CD4-positive, alpha-beta T cell treated with Interleukin-6 at 100 ng/mL for 8 hours (primary cell): ENCODE results near the gene LAP3.
"Not testable (repeated sequence)": the region's sequence is repeated elsewhere in the genome, so short reads cannot be mapped to it uniquely, and the experiment has no call there.

Experiments used
- DNase-seq: peaks from one replicate; pipeline ENCODE4 v3.0.0-alpha.2; 2020; ENCODE audit warnings: mixed read lengths, low spot score

The LAP3 gene

DNA sequence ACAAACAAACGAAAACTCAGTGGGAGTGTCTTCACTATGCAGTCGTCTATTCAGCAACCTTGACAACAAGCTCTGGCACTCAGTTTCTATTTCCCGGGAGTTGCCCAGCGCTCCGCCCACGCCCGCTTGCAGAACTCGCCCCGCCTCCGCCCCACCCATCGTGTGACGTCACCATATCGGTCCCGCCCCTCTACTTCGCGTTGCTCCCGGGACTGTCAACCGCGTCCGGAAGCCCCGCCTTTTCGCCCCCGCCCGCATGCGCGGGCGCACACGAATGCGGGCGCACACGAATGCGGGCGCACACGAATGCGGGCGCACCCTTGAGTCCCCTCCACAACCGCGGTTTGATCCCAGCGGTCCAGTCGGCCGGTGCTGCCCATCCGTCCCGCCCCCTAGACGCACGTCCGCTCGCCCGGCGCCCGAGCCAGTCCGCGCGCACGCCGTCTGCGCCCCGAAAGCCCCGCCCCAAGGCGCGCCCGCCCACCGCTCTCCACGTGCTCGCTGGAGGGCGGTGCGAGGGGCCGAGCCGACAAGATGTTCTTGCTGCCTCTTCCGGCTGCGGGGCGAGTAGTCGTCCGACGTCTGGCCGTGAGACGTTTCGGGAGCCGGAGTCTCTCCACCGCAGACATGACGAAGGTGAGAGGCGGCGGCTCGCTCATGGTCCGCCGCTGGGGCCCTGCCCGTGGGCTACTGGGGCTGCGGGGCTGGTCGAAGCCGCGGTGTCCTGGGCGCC, at the start of gene LAP3:
Gene LAP3 (plus strand): TSS at position 267 of the 733 bp plus-strand sequence. CDS start 268 bp downstream, at position 535.
- DNase-seq = peak; percentile 97

DNA sequence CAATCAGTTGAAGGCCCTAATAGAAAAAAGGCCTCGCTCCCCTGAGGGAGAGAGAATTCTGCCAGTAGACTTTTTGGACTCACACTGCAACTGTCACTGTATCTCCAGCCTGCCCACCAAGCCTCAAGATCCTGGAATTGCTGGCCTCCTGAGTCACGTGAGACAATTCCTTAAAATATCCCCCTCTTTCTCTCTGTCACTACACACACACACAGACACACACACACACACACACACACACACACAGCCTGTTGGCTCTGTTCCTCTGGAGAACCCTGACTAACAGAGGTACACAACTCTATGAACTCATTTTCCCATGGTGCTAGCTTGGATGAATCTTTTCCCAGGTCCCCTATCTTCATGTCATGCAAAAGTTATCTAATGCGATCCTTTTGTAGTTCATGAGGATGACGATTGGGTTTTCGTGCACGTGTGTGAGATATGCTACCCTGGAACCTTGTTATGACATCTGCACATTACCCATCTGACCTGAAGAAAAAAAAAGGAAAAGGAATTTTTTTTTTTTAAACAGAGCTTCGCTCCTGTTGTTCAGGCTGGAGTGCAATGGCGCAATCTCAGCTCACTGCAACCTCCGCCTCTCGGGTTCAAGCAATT, 48.3 kb upstream of the LAP3 start:
- no peak for DNase-seq

DNA sequence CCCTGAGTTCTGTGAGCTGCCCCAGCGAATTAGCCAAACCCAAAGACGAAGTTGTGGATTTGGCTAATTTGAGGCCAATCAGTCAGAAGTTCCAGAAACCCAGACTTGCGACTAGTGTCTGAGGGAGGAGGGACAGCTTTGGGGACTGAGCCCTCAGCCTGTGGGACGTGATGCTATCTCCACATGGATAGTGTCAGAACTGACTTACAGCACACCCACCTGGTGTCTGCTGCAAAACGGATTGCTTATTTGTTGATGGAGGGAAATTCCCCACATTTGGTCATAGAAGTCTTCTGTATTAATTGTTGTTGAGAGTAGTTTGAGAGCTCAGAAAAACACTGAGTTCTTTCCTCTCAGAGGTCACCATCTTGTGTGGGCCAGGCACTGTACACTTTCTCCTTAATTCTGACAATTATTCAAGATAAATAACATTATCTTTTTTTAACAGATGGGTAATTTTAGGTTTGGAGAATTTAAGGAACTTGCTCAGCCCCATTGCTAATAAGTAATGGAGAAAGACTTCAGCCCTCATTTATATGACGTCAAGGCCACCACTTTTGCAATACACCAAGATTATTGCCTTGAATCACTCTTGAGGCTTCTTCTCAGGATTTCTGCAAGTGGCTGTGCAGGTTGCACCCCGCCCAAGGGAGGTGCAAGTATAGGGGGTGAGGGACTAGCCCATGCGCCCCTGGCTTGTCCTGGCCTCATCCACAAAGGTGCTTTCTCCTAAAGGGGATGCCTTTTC, 45.3 kb upstream of the LAP3 start:
- DNase-seq = no peak

DNA sequence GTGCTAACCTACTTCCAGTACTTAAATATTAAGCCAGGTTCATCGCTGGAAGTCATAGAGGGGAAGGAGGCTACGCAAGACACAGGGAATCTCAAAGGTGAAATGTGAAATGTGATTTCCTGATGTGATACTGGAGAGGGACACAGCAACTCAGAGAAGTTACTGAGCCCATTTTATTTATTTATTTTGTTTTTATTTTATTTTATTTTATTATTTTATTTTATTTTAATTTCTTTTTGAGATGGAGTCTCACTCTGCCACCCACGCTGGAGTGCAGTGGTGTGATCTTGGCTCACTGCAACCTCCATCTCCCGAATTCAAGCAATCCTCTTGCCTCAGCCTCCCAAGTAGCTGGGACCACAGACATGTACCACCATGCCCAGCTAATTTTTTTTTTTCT, 42.3 kb upstream of the LAP3 start:
- DNase-seq = no peak

DNA sequence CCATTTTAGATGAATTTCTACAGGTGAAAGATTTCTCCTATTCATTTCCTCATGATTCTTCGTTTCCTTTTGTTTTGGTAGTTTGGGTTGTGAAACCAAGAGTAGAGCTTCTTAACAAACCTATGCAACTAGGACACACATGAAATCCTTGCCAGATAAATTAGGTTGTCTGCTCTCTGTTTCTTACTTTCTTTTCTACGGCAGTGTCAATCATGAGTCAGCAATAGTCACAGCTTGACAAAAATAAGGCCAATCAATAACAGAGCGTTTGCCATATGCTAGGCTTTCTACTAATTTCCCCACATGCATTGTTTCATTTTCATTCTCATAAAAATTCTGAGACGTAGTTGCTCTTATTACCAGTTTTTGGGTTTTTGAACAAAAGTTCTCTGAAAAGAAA, 41.8 kb upstream of the LAP3 start:
- no peak for DNase-seq

DNA sequence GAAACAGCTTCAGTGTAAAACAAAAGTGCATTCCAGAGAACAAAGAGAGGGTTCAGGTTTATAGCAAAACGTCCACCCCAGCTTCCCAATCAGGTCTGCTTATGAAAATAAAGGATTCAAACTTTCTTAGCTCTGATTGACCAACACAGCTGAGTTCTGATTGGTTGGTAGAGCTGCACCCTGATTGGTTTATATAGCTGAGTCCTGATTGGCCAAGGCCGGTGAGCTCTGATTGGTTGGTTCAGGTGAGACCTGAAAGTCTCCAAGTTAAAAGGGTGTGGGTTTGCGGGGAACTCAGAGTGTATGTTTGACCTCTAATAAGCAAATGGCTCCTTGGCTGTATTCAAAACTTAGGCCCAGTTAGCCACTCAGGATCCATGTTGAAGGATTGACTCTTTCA, 41.1 kb upstream of the LAP3 start:
- DNase-seq = no peak

DNA sequence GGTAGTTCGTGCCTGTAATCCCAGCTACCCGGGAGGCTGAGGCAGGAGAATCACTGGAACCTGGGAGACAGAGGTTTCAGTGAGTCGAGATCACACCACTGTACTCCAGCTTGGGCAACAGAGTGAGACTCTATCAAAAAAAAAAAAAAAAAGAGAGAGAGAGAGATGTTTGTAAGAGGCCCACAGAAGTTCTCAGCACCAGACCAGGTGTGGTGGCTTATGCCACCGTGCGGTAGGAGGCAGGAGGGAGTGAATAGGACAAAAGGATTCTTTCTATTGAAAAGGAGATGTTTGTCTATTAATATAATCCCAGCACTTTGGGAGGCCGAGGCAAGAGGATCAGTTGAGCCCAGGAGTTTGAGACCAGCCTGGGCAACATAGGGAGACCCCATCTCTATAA, 39.9 kb upstream of the LAP3 start:
- DNase-seq = not testable (repeated sequence)

DNA sequence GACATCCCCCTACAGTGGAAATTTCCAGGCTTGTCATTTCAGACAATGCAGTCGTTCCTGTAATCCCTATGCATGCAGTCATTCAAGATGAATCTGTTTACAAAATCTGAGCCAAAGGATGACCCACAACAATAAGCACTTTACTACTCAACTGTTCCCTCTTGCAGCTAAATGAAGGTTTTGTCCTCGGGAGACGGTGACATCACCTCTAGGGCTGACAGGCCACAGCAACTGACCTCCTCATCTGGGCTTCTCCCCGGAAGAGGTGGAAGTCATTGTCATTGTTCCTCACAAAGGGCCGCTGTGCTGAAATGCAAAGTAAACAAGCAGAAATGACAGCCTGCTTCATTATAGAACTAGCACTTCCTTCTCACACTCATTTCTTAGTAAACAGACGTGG, 32.8 kb upstream of the LAP3 start:
- DNase-seq = no peak

DNA sequence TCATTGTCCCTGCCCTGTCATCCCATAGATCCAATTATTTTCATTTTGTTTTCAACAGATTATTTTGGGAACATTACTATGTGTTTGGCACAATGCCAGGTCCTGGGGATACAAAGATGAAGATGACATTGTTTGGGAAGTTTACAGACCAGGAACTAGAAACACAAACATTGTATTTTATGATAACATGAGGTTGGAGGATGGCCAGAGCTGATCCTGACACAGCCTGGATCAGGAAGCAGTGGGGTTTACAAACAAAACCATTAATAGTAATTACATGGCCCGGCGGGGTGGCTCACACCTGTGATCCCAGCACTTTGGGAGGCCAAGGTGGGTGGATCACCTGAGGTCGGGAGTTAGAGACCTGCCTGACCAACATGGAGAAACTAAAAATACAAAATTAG, 32.2 kb upstream of the LAP3 start:
- no peak for DNase-seq

DNA sequence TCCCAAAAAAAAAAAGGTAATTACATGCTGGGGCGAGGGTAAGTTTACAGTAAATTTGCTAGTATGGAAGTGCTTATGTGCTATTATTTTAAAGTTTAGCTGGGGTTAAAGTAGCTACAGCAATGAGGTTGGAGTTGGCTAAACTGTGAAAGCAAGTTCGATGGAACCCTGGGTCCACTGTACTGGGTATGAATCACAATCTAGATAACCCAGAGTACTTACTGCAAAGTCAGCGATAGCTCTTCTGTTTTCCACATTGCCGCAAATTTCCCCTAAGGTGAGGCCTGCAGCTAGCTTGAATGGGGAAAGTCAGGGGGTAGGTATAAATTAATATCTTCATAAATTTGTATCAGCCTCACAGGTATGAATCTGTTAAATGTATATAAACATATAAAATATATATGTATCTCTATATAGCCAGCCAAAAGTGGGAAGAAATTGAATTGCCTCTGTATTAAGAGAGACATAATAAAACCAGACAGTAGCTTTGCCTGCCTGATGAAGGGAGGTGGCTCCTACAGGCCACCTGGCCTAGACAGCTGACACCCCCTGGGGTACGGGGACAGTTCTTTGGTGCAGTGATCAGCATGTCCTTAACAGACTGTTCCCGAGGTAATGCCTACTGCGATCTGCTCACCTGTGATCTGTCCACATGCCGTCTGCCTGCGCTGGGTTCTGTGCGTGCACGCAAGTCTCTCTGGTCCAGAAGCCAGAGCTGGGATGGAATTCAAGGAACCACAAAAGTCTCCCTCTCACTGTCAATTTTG, 31.4 kb upstream of the LAP3 start:
- DNase-seq = no peak

DNA sequence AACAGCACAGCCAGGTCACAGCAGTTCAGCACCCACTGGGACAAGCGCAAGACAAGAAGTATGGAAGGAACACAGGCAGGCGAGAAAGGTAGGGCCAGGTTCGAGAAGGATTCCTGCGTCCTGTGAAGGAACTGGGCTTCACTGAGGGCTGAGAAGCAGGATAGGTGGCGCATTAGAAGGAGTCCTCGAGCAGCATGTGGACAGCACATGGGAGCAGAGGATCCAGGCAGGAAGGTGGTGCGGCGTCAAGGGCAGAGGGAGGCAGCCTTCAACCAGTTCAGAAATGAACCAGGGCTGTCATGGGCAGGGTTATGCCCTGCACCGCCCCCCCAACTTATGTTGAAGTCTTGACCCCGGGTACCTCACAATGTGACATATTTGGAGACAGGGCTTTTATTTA, 30.8 kb upstream of the LAP3 start:
- DNase-seq = no peak

DNA sequence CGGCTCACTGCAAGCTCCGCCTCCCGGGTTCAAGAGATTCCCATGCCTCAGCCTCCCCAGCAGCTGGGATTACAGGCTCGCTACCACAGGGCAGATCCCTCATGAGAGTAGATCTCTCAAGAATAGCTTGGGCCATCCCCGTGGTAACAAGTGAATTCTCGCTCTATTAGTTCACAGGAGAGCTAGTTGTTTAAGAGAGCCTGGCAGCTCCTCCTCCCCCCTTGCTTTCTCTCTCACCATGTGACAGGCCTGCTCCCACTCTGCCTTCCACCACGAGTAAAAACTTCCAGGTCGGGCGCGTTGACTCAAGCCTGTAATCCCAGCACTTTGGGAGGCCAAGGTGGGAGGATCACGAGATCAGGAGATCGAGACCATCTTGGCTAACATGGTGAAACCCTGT, 30.3 kb upstream of the LAP3 start:
- no peak for DNase-seq

DNA sequence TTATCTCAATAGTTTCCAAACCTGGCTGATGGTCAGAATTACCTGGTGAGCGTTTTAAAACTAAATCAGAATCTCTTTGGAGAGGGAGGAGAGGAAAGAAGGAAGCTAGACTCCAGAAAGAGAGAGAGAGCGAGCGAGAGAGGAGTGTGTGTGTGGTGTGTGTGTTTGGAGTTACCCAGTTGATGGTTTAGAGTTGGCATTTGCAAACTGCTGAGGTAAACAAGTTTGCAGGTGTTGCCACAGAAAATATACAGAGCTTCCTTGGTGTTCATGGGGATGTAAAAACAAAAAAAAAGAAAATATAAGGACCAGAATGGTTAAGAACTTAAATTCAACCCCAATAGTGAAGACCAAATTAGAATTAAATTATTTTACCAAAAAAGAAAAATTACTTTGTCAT, 26.4 kb upstream of the LAP3 start:
- DNase-seq = no peak

DNA sequence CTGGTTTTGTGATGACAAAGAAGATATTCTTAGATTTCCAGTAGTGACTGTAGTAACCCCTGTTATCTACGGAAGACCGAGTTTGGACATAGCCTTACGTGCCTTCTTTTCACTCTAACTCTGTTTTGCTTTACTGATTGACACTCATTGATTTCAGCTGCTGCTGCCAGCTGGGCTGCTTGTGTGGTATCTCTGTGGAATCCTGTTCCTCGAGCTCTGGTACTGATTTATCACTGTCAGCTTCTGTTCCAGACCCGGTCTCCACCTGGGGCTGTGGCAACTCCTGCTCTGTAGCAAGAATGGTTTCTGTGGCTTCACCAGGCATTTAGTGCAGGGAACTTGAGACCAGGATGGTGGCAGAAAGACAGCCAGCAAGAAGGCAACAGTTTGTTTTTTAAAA, 24.6 kb upstream of the LAP3 start:
- no peak for DNase-seq

DNA sequence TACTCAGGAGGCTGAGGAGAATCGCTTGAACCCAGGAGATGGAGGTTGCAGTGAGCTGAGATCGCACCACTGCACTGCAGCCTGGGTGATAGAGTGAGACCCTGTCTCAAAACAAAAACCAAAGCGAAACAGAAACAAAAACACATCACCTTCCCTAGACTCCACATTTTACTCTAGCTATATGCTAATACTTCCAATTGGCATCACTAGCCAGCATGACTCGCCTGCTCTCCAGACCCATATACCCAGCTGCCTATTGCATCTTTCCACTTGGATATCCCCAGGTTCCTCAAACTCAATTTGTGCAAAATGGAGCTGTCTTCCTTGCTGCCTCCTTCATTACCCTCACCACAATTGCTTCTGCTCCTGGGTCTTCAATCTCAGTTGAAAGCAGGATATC, 22.4 kb upstream of the LAP3 start:
- DNase-seq = no peak

DNA sequence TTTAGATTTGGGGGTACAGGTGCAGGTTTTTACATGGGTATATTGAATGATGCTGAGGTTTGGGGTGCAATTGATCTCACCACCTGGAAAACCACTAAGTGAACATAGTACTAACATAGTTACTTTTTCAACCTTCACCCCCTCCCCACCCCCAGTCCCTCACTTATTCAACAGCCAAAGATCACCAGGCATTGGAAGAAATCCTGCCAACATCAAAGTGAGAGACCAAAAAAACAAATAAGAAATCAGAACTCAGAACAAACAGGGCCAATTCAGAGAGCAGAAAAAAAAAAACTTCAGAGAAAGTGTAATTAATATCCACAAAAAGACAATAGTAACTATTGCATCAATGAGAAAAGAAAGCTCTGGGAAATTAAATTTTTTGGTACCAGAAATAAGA, 20.5 kb upstream of the LAP3 start:
- no peak for DNase-seq

DNA sequence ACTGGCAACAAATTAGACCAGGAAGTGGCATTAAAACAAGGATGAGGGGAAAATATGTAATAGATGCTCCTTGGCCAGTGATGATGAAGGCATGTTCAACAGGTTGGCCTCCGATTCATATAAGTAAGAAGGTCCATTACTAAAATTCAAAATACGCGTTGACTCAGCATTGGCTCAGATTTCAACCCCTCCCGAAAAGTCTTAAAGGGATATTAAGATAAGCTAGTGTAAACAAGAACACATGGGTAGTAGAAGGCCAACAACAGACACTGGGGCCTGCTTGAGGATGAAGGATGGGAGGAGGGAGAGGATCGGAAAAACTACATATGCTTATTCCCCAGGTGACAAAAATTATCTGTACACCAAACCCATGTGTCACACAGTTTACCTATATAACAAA, 19.1 kb upstream of the LAP3 start:
- DNase-seq = no peak

DNA sequence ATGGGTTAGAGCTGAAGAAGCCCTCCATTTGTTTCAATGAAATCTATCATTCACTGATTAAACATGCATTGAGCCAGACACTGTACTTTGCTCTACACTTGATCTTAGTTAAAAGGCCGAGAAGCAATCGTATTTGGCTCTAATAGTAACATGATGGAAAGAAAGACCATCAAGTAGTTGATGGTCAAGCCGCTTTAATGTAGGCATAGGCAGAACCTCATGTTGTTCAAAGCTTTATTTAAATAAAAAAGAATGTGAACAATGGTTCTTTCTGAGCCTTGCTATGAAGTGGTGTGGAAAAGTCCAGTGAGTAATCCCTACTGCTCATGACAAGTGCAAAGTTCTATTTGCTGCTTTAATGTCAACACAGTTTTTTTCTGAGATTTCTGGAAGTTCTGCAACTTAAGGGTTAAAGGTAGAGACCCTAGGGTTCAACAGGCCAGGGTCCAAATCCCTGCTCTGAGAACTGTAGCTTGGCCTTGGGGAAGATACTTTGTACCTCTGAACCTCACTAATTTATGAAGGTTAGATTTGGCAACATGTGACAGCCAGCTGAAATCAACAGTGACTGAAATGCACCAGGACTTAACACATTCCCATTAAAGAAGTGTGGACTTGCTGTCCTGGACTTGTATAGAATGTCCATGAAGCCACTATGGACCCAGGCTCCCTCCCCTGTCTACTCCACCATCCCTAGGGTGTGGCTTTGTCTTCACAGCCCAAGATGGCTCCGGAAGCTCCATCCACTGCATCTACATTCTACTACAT, 17.9 kb upstream of the LAP3 start:
- no peak for DNase-seq

DNA sequence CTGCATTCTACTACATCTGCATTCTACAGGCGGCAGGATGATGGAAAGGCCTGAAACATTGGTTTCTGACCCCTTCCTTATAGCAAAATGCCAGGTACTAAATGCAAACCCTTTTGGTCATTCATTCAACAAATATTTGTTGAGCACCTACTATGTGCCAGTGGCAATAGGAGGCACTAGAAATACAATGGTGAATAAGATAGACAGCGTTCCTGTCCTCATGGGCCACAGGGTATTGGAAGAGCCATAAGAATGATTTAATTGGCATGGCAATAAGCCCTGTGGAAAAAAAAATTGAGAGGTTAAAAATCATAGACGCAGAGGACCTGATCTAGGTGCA, 17.3 kb upstream of the LAP3 start:
- DNase-seq = no peak

DNA sequence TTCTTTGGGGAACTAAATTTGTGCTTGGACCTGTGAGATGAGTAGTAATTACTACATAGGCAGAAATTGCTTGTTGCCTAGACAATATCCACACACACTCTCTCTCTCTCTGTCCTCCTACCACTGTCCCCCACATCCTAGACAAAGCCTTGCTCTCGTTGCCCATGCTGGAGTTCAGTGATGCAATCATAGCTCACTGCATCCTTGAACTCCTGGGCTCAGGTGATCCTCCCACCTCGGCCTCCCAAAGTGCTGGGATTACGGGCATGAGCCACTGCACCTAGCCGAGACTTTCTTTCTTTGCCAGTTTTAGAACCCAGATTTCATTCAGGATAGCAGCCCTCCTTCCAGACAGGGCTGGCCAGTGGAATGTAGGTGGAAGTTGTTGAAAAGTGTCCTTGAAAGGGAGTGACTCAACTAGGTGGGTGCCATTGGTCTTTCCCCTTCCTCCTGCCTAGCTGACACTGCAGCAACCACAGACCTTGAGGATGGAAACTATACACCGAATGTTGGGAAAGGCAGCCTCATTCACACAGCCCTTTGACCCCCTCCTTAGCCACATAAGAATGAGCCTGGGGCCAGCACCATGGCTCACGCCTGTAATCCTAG, 16.8 kb upstream of the LAP3 start:
- no peak for DNase-seq

DNA sequence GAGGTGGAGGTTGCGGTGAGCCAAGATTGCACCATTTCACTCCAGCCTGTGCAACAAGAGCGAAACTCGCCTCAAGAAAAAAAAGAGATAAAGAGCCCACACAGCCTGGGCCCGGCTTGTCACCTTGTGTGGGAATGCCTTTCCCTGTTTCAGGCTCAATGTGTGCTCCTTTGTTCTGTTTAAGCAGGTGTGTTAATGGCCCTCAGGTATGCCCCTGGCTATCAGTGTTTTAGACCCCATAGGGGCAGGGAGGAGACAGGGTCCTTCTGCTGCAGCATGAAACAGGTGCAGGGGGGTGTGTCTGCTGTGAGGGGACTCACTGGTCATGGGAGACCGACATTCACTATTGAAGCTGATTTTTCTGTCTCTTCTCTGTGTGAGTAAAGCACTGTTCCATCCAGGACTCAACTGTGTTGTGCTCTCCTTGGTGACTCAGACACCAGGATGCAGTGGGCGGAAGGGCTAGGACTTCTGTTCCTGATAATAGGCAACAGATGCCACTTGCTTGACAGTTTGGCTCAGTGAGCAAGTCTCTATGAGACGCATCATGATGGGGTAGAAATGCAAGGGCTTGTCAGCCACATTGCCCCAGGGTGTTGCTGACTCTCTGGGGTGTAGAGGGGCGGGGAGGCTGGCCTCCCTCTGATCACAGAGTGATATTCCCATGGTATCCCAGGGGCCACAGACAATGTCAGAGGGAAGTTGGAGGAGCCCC, 15.6 kb upstream of the LAP3 start:
- DNase-seq = no peak
